ENCODE results near the gene XPNPEP2.

DNA sequence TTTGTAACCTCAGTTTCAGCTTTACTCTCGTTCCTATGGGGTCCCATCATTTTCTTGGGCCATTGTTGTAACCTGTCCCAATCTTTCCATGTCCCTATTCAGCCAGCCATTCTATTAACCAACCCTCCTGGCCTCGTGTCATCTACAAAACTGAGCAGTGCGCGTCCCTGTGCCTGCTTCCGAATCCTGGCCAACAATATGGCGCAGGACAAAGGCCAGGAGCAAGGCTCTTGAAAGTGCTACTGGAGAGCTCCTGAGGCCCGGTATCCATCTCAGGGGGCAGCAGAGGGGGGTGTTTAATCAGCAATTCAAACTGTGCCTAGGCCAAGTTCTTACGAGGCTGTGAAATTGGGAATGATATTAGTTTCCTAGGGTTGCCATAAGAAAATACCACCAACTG lies 42.8 kb upstream of the XPNPEP2 start:
- TF ChIP-seq, protein P1, sequence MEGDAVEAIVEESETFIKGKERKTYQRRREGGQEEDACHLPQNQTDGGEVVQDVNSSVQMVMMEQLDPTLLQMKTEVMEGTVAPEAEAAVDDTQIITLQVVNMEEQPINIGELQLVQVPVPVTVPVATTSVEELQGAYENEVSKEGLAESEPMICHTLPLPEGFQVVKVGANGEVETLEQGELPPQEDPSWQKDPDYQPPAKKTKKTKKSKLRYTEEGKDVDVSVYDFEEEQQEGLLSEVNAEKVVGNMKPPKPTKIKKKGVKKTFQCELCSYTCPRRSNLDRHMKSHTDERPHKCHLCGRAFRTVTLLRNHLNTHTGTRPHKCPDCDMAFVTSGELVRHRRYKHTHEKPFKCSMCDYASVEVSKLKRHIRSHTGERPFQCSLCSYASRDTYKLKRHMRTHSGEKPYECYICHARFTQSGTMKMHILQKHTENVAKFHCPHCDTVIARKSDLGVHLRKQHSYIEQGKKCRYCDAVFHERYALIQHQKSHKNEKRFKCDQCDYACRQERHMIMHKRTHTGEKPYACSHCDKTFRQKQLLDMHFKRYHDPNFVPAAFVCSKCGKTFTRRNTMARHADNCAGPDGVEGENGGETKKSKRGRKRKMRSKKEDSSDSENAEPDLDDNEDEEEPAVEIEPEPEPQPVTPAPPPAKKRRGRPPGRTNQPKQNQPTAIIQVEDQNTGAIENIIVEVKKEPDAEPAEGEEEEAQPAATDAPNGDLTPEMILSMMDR (IDR thresholded peaks at IDR 0.05): no peak
- no peak for TF ChIP-seq POLR2A (IDR thresholded peaks at IDR 0.05)

All from heart left ventricle (tissue), 13 donors.